ENCODE results near the gene CHMP6. TPM values are rescaled to one million over a fixed set of nuclear protein-coding genes. Genes with fewer than 3 reads are reported as not detected.

The CHMP6 gene
- total and polyA plus RNA-seq, 12 donors = 17.5 to 30.6 (median 22.8) TPM

- H3K36me3 ChIP-seq = peaks cover 0 to 35% (median 31%) of the 10 kb centered on the region in 9 donors
- H3K4me3 ChIP-seq = no peak overlapping the region
- ATAC-seq = peak in 3 of 8 donors; percentile 2 to 16 (median 8)
- WGBS, 2 donors = 72 to 84% methylated on average over 10 of the region's 10 CpGs
- H3K27ac ChIP-seq = no peak overlapping the region
- peaks cover 16 to 41% (median 32%) of the 10 kb centered on the region in 9 donors for H3K4me1 ChIP-seq
- TF ChIP-seq, protein P1, sequence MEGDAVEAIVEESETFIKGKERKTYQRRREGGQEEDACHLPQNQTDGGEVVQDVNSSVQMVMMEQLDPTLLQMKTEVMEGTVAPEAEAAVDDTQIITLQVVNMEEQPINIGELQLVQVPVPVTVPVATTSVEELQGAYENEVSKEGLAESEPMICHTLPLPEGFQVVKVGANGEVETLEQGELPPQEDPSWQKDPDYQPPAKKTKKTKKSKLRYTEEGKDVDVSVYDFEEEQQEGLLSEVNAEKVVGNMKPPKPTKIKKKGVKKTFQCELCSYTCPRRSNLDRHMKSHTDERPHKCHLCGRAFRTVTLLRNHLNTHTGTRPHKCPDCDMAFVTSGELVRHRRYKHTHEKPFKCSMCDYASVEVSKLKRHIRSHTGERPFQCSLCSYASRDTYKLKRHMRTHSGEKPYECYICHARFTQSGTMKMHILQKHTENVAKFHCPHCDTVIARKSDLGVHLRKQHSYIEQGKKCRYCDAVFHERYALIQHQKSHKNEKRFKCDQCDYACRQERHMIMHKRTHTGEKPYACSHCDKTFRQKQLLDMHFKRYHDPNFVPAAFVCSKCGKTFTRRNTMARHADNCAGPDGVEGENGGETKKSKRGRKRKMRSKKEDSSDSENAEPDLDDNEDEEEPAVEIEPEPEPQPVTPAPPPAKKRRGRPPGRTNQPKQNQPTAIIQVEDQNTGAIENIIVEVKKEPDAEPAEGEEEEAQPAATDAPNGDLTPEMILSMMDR (IDR thresholded peaks at IDR 0.05) = no peak
- intact Hi-C loops (cut with DNase I) = no loop called here
- no peak for DNase-seq
- H3K27me3 ChIP-seq = peaks cover 8 to 48% (median 25%) of the 10 kb centered on the region in 7 donors
- no peaks in the 10 kb centered on the region for H3K9me3 ChIP-seq
Measured at GRCh38 chr17:81002013-81002384, 10.4 kb downstream of the CHMP6 start.

DNA sequence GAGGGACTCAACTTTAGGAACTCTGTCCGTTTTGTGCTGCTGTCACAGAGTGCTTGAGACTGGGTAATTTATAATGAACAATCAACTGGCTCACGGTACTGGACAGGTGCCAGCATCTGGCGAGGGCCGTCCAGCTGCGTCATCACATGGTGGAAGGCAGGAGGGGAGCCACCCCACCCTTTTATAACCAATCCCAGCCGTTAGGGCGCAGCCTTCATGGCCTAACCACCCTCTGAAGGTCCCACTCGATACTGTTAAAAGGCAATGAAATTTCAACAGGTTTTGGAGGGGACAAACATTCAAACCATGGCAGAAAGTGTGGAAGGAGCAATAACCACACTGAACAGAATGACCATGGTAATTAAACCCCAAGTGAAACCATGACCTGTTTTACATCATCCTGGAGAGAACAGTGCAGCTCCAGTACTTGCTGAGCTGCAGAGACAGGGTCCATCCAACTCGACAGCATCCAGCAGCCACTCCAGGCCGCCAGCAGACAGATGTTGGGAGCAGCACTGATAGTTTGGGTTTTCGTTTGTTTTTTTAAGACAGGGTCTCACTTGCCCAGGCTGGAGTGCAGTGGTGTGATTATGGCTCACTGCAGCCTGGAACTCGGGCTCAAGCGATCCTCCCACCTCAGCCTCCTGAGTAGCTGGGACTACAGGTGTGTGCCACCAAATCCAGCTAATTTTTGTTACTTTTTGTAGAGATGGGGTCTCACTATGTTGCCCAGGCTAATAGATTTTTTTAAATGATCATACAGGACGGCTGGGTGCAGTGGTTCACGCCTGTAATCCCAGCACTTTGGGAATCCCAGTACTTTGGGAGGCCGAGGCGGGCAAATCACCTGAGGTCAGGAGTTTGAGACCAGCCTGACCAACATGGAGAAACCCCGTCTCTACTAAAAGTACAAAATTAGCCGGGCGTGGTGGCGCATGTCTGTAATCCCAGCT is 11.0 kb downstream of the CHMP6 start:
- no peak overlapping the region for H3K4me3 ChIP-seq
- peaks cover 16 to 41% (median 32%) of the 10 kb centered on the region in 9 donors for H3K4me1 ChIP-seq
- no peaks in the 10 kb centered on the region for H3K9me3 ChIP-seq
- H3K27me3 ChIP-seq = peaks cover 8 to 48% (median 25%) of the 10 kb centered on the region in 7 donors
- intact Hi-C loops (cut with DNase I) = no loop called here
- DNase-seq = peak; percentile 72 to 74
- peak; percentile 19 to 72 (median 53) for ATAC-seq
- H3K36me3 ChIP-seq = peaks cover 0 to 28% (median 24%) of the 10 kb centered on the region in 9 donors
- TF ChIP-seq, protein P1 (IDR thresholded peaks at IDR 0.05) = no peak
- H3K27ac ChIP-seq = no peak overlapping the region
- WGBS, 2 donors = 44% methylated on average over 20 to 21 of the region's 21 CpGs

GRCh38 chr17:81003711-81004475 is 12.3 kb downstream of the CHMP6 start:
- peaks cover 8 to 48% (median 25%) of the 10 kb centered on the region in 7 donors for H3K27me3 ChIP-seq
- H3K9me3 ChIP-seq = no peaks in the 10 kb centered on the region
- TF ChIP-seq, protein P1 (IDR thresholded peaks at IDR 0.05) = no peak
- peak in 3 of 8 donors; percentile 1 to 11 (median 10) for ATAC-seq
- DNase-seq = no peak
- peak overlapping the region in 8 of 10 donors; percentile 5 to 41 (median 24) for H3K4me3 ChIP-seq
- no peak overlapping the region for H3K27ac ChIP-seq
- peaks cover 16 to 41% (median 32%) of the 10 kb centered on the region in 9 donors for H3K4me1 ChIP-seq
- H3K36me3 ChIP-seq = peaks cover 0 to 16% (median 12%) of the 10 kb centered on the region in 9 donors
- WGBS, 2 donors = 3 to 8% methylated on average over 36 to 72 of the region's 72 CpGs
- intact Hi-C loops (cut with DNase I) = no loop called here

GRCh38 chr17:81006891-81007290 is 15.2 kb downstream of the CHMP6 start:
- intact Hi-C loops (cut with DNase I) = no loop called here
- ATAC-seq (no peak), DNase-seq (no peak)
- H3K27ac ChIP-seq = no peak overlapping the region
- peaks cover 10 to 26% (median 21%) of the 10 kb centered on the region in 9 donors for H3K4me1 ChIP-seq
- no peaks in the 10 kb centered on the region for H3K36me3 ChIP-seq
- WGBS, 2 donors = 70 to 71% methylated on average over 10 of the region's 10 CpGs
- TF ChIP-seq, protein P1 (IDR thresholded peaks at IDR 0.05) = no peak
- H3K9me3 ChIP-seq = peaks cover 0 to 15% (median 3%) of the 10 kb centered on the region in 11 donors
- H3K4me3 ChIP-seq = no peak overlapping the region
- H3K27me3 ChIP-seq = peaks cover 8 to 43% (median 25%) of the 10 kb centered on the region in 7 donors
